ENCODE data around the gene ZNF749.

The ZNF749 gene

DNA sequence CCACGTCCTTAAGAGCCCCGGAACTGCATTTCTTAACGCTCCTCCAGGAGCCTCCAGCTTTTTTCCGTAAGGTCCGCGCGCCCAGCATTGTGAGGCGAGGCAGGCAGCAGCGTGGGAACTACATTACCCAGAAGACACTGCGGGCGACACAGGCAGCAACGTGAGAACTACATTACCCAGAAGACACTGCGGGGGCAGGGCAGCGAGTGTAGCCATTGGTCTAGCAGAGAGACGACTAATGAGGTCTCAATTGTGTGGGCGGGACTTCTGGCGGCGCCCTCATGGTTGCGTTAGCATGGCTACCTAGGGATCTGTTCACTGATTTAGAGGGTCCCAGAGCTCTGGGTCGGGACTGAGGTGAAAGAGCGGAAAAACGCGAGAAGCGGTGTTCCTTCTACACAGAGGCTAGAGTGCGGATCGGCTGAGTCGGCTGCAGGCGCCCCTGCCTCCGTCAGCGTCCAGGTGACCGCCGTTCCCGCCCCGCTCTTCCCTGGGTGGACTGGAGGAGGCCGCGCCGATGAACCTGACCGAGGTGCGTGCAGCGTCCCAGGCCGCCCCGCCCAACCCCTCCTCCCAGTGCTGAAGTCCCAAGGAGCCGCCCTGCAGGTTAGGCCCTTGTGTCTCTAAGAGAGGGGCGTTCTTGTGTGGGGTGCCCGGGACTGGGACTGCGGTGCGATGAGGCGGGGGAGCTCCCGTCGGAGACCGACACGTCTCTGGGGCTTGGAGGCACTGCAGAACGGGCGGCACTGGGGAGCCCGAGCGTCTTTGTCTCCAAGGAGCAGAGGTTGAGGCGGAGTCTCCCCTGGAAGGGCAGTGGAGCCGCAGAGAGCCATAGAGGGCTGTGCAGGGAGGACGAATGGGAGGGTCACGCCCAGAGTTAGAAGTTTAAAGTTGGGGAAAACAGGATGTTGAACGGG lies at the start of gene ZNF749:
Gene ZNF749, plus strand, starts transcription at position 264 of the 917 bp plus-strand sequence. Its CDS starts 254 bp downstream, at position 518.
- DNase-seq = peak; percentile 87 to 98 (median 96)

- DNase-seq = no peak
Observed at GRCh38 chr19:57389194-57389729, 45.9 kb upstream of the ZNF749 start.

DNA sequence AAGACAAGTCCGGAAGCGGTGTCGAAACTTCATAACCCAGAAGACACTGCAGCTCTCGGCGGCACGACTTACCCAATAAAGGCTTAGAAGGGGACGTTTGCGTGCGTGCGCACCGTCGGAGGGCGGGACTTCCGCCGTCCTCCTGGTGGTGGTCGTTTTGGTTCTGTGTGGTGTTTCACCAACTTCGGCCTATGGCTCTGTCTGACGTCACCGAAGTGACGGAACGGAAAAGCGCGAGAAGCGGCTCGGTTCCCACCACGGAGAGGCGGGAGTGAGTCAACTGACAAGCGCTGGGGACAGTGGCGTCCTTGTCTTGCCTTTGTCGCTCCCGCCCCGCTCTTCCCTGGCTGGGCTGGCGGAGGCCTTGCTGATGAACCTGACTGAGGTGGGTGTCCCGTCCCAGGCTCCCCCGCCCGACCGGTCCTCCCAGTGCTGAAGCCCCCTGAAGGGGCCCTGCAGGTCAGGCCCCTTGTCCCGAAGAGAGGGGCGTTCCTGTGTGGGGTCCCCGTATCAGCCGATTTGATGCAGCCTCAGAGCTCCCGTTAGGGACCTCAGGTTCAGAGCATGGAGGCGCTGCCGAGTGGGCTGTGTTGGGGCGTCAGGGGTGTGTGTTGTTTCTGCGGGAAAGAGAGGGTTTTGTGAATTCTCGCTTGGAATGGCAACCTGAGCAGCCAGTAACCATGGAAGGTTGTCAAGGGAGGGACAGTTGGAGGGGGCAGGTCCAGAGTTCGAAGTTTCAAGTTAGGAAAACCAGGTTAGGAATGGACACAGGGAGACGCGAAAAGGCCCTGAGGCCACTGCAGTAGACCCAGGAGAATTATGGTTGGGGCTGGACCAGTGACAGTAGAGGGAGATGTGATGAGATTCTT lies 45.2 kb upstream of the ZNF749 start, which contains the start of gene ZNF548:
Gene ZNF548, plus strand, starts transcription at position 125 of the 869 bp plus-strand sequence. Its CDS starts 246 bp downstream, at position 371.
- DNase-seq = peak; percentile 92 to 97 (median 92)

GRCh38 chr19:57395710-57396109 lies 39.4 kb upstream of the ZNF749 start:
- DNase-seq = no peak

DNA sequence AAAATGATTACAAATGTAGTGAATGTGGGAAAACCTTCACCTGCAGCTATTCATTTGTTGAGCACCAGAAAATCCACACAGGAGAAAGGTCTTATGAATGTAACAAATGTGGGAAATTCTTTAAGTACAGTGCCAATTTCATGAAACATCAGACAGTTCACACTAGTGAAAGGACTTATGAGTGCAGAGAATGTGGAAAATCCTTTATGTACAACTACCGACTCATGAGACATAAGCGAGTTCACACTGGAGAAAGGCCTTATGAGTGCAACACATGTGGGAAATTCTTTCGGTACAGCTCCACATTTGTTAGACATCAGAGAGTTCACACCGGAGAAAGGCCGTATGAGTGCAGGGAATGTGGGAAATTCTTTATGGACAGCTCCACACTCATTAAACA lies 36.3 kb upstream of the ZNF749 start:
- DNase-seq = no peak

- no peak for DNase-seq
Observed at GRCh38 chr19:57403737-57404563, 31.2 kb upstream of the ZNF749 start.

DNA sequence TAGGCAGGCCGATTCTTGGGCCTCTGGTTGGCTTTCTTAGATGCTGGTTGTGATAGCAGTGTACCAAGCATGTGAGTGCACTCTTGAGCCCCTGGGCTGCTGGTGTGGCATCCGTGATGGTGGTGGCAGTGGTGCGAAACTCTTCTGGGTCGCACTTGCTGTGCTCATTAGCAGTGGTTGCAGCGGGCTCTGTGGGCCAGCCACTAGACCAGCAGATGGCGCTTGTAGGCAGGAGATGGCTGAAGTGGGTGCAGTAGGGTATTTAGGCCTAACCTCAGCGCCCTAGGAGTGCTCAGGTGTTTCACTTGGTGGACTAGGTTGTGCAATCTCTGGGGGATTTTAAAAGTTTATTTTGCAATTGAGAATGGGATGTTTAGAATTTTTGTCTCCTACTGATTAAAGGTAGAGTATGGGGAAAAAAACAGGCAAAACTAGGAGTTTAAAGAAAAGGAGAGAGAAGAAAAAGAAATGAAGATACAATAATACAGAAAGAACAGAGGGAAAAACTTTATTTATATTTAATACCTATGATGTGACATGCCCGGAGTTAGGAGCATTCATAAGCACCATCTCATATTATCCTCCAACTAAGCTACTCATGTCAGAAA lies 28.5 kb upstream of the ZNF749 start:
- peak; percentile 22 to 66 (median 59) for DNase-seq

DNA sequence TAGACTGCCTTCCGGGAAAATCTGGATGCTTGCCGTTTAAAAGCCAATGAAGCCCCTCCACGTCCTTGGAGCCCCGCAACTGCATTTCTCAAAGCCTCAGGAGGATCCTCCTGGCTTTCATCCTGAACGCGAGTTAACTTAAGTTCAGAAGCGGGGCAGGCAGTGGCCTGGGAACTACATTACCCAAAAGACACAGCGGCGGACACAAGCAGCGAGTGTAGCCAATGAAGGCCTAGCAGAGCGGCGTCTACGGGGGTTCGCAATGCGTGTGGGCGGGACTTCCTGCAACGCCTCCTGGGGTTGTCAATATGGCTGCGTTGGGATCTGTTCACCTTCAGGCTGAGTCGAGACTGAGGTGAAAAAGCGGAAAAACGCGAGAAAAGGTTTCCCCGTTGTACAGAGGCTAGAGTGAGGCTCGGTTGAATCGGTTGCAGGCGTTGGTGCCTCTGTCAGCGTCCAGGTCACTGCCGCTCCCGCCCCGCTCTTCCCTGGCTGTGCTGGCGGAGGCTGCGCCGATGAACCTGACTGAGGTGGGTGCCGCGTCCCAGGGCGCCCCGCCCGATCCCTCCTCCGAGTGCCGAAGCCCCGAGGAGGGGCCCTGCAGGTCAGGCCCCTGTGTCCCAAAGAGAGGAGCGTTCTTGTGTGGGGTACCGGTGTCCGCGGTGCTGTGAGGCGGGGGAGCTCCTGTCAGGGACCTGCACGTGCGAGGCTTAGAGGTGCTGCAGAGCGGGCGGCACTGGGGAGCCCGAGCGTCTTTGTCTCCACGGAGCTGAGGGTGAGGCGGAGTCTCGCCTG lies 24.1 kb upstream of the ZNF749 start, which contains the start of gene ZNF17:
Gene ZNF17, plus strand, starts transcription at position 285 of the 795 bp plus-strand sequence. CDS start 2,455 bp downstream, outside the sequence.
- peak; percentile 80 to 90 (median 86) for DNase-seq

DNA sequence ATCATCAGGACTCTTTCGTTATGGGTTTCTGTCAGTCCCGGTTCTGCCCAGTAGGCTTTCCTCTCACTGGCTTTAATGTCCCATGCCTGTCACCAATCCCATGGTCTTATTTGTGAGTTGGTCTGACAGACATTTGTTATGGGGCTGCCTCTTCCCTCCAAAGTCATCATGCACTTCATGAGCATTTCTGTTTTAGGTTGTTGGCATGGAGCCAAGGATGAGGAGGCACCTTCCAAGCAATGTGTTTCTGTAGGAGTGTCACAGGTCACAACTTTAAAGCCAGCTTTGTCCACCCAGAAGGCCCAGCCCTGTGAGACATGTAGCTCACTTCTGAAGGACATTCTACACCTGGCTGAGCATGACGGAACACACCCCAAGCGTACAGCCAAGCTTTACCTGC lies 15.7 kb upstream of the ZNF749 start:
- no peak for DNase-seq

DNA sequence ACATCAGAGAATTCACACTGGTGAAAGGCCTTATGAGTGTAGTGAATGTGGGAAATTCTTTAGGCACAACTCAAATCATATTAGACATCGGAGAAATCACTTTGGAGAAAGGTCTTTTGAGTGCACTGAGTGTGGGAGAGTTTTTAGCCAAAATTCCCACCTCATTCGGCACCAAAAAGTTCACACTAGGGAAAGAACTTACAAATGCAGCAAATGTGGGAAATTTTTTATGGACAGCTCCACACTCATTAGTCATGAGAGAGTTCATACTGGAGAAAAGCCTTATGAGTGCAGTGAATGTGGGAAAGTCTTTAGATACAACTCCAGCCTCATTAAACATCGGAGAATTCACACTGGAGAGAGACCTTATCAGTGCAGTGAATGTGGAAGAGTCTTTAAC lies 14.1 kb upstream of the ZNF749 start:
- DNase-seq = no peak

DNA sequence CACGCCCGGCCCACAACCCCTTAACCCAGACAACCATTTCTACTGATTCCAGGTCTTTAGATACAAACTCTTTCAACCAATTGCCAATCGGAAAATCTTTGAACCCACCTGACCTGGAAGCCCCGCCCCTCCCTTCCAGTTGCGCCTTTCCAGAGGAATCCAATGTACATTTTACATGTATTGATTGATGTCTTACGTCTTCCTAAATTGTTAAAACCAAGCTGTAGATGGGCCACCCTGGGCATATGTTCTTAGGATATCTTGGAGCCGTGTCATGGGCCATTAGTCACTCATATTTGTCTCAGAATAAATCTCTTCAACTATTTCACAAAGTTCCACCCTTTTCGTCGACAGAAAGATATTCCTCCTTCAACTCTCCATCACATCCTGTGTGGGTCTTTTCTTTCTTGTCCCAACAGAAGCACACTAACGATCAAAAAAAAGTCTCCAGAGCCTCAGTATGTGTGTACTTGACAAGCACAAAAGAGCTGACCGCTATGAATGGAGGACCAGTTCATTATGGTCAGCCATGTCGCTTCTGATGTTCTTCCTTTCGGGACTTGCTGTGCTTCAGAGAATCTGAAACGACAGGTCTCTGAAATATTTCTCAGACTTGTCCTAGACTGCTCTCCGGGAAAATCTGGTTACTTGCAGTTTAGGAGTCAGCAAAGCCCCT lies 601 bp upstream of the ZNF749 start:
- DNase-seq = no peak

DNA sequence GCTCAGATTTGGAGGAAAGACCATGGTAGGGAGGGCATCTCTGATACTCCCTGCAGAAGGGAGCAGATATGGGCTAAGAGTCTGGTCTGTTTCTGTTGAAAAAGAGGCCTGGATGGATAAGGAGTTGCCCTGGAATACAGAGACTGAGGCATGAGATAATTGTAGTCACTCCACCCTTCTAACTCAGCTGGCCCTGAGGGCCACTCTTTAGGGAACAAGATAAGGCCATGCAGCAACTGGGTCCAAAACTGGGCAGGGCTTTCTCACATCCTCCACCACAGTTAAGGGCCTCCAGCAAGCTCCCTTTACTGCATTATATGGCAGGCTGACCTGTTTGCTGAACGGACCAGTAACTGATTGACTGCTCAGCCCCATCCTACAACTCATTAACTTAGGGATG lies 1.3 kb downstream of the ZNF749 start:
- no peak for DNase-seq

GRCh38 chr19:57437931-57438330 lies 2.8 kb downstream of the ZNF749 start:
- DNase-seq = no peak

- DNase-seq = no peak
Observed at GRCh38 chr19:57438925-57439324, 3.8 kb downstream of the ZNF749 start.

GRCh38 chr19:57441979-57442752 lies 7.0 kb downstream of the ZNF749 start:
- DNase-seq = no peak

- DNase-seq = no peak
Observed at GRCh38 chr19:57443121-57443696, 8.1 kb downstream of the ZNF749 start.

DNA sequence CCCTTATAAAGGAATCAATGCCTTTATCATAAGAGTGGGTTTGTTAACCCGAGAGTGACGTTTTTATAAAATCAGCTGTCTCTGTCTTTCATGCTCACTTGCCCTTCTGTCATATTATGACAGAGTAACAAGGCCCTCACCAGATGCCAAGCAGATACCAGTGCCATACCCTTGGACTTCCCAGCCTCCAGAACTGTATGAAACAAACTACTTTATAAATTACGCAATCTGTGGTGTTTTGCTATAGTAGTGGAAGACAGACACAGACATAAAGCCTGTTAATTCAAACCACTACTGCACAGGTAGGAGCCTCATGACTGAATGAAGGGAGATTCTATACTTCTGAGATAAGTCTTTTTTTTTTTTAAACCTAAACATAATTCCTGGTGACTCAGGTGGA lies 17.2 kb downstream of the ZNF749 start:
- DNase-seq = no peak

DNA sequence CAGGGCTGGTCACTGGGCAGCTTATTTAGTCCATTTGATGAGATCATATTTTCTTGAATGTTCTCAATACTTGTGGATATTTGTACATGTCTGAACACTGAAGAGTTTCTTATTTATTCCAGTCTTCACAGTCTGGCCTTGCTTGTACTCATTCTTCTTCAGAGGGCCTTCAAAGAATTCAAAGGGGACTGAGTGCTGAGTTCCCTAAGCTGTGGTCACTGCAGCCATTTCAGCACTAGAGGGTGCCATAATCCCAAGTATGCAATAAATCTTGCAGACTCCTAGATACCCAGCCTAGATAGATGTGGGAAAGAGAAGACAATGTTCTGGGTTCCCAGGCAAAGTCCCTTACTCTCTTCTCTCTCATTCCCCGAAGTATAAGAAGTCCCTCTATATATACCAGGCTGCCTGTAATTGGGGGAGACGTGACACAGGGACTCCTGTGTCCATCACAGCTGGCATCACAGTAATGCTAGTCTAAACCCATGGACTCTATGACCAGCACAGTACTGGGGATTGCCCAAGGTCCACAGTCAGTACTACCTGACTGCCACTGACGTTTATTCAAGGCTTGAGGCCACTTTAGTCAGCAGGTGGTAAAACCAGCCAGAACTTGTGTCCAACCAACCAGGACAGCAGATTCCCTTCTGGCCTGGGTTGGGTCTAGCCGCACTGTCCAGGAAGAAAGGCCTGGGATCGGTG lies 30.7 kb downstream of the ZNF749 start:
- DNase-seq = peak in 1 of 6 experiments; percentile 5
